OCI-LY3 (cell line): Measurements from ENCODE around the gene OR4D6.

Source experiments
- EZH2phosphoT487 ChIP-seq: fragments of 200-600 bp; shearing (Covaris generic); IDR thresholded peaks from 2 replicates; pipeline ENCODE4 v1.6.1; 2018; ENCODE audit warnings: antibody characterized with exemption, mixed run types, low read depth
- TF ChIP-seq, protein P1 (sequence below): fragments of 200-600, 300-600 bp; sonication (generic); IDR thresholded peaks from 2 replicates; pipeline ENCODE4 v1.5.1; 2014; ENCODE audit warnings: antibody characterized with exemption, low read length, low read depth

DNA sequence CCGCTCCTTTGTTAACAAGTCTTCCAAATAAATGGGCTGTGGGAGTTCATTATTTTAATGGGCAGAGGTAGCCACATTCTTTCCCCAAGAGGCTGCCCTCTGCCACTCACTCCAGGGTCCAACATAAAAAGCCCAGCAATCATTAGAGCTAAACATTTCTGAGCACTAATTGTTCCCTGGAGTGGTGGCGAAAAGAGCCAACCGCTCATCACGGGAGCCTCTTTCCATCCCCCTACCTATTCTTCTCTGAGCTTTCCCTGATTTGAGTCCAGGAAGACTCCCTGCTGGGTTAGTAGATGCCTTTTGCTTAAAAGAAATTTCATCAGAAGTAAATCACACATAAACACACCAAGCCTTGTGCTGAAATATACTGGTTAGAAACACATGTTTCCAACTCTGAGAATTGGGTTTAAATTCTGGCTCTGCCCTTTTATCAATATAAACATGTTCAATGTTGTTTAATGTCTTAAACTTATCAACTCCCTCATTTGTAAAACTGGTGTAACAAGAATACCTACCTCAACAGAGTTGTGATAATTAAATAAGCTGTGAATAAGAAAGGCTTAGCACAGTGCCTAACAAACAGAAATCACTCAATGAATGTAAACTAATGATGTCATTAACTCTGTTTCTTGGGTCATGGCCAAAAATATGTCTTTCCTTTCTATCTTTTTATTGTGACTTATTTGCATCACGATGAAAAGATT is 30.2 kb upstream of the OR4D6 start, which contains the start of gene OR5A2:
- TF ChIP-seq, protein P1, sequence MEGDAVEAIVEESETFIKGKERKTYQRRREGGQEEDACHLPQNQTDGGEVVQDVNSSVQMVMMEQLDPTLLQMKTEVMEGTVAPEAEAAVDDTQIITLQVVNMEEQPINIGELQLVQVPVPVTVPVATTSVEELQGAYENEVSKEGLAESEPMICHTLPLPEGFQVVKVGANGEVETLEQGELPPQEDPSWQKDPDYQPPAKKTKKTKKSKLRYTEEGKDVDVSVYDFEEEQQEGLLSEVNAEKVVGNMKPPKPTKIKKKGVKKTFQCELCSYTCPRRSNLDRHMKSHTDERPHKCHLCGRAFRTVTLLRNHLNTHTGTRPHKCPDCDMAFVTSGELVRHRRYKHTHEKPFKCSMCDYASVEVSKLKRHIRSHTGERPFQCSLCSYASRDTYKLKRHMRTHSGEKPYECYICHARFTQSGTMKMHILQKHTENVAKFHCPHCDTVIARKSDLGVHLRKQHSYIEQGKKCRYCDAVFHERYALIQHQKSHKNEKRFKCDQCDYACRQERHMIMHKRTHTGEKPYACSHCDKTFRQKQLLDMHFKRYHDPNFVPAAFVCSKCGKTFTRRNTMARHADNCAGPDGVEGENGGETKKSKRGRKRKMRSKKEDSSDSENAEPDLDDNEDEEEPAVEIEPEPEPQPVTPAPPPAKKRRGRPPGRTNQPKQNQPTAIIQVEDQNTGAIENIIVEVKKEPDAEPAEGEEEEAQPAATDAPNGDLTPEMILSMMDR: no peak
- TF ChIP-seq EZH2phosphoT487: no peak
